Measurements from ENCODE around the gene SLC38A2.

The SLC38A2 gene

GRCh38 chr12:46376579-46376978, 4.0 kb upstream of the SLC38A2 start:
- TF ChIP-seq ZNF274 (IDR thresholded peaks at IDR 0.05; ENCODE audit: low read depth, low read length), result no peak
- no peak overlapping the region for H3K4me3 ChIP-seq (ENCODE audit: low read length)

GRCh38 chr12:46374711-46375110, 2.1 kb upstream of the SLC38A2 start:
- no peak overlapping the region for H3K4me3 ChIP-seq (ENCODE audit: low read length)
- TF ChIP-seq ZNF274 (IDR thresholded peaks at IDR 0.05; ENCODE audit: low read depth, low read length), result no peak

GRCh38 chr12:46374310-46374709, 1.7 kb upstream of the SLC38A2 start:
- H3K4me3 ChIP-seq (ENCODE audit: low read length), result no peak overlapping the region
- TF ChIP-seq ZNF274 (IDR thresholded peaks at IDR 0.05; ENCODE audit: low read depth, low read length), result no peak

GRCh38 chr12:46373301-46374296, 1.0 kb upstream of the SLC38A2 start:
- peak overlapping the region; percentile 88 for H3K4me3 ChIP-seq (ENCODE audit: low read length)
- TF ChIP-seq ZNF274 (IDR thresholded peaks at IDR 0.05; ENCODE audit: low read depth, low read length), result no peak

- no peak for TF ChIP-seq ZNF274 (IDR thresholded peaks at IDR 0.05; ENCODE audit: low read depth, low read length)
- peak overlapping the region; percentile 100 for H3K4me3 ChIP-seq (ENCODE audit: low read length)
Measured at GRCh38 chr12:46371718-46372543, 642 bp downstream of the SLC38A2 start.

- TF ChIP-seq ZNF274 (IDR thresholded peaks at IDR 0.05; ENCODE audit: low read depth, low read length), result no peak
Measured at GRCh38 chr12:46370792-46371717, 1.5 kb downstream of the SLC38A2 start.

GRCh38 chr12:46370380-46370734, 2.2 kb downstream of the SLC38A2 start:
- TF ChIP-seq ZNF274 (IDR thresholded peaks at IDR 0.05; ENCODE audit: low read depth, low read length), result no peak
- peak overlapping the region; percentile 100; the same call in 1 of the 2 replicates for H3K4me3 ChIP-seq (ENCODE audit: low read length)

More at GRCh38 chr12:46370792-46371717, 1.5 kb downstream of the SLC38A2 start:
- peak overlapping the region; percentile 100 for H3K4me3 ChIP-seq (ENCODE audit: low read length)

GRCh38 chr12:46369474-46370379, 2.8 kb downstream of the SLC38A2 start:
- peak overlapping the region; percentile 100; the same call in 1 of the 2 replicates for H3K4me3 ChIP-seq (ENCODE audit: low read length)
- TF ChIP-seq ZNF274 (IDR thresholded peaks at IDR 0.05; ENCODE audit: low read depth, low read length), result no peak

GRCh38 chr12:46369095-46369473, 3.5 kb downstream of the SLC38A2 start:
- peak overlapping the region; percentile 100; the same call in 1 of the 2 replicates for H3K4me3 ChIP-seq (ENCODE audit: low read length)
- no peak for TF ChIP-seq ZNF274 (IDR thresholded peaks at IDR 0.05; ENCODE audit: low read depth, low read length)

- no peak overlapping the region; the same call in 1 of the 2 replicates for H3K4me3 ChIP-seq (ENCODE audit: low read length)
- no peak for TF ChIP-seq ZNF274 (IDR thresholded peaks at IDR 0.05; ENCODE audit: low read depth, low read length)
Measured at GRCh38 chr12:46368684-46369083, 3.9 kb downstream of the SLC38A2 start.

- no peak for TF ChIP-seq ZNF274 (IDR thresholded peaks at IDR 0.05; ENCODE audit: low read depth, low read length)
- no peak overlapping the region for H3K4me3 ChIP-seq (ENCODE audit: low read length)
Measured at GRCh38 chr12:46368138-46368537, 4.4 kb downstream of the SLC38A2 start.

- H3K4me3 ChIP-seq (ENCODE audit: low read length), result no peak overlapping the region
- TF ChIP-seq ZNF274 (IDR thresholded peaks at IDR 0.05; ENCODE audit: low read depth, low read length), result no peak
Measured at GRCh38 chr12:46367351-46368029, 5.1 kb downstream of the SLC38A2 start.
